ENCODE results near the gene SLC9A3.

Gene SLC9A3

GRCh38 chr5:505951-506525 is 18.2 kb downstream of the SLC9A3 start:
- DNase-seq (ENCODE audit: low read depth), result no peak

GRCh38 chr5:504326-505154 is 19.7 kb downstream of the SLC9A3 start:
- no peak for DNase-seq (ENCODE audit: low read depth)

- DNase-seq (ENCODE audit: low read depth), result no peak
Observed at GRCh38 chr5:502325-503079, 21.7 kb downstream of the SLC9A3 start.

GRCh38 chr5:501831-502184 is 22.4 kb downstream of the SLC9A3 start:
- no peak for DNase-seq (ENCODE audit: low read depth)

- DNase-seq (ENCODE audit: low read depth), result no peak
Observed at GRCh38 chr5:501105-501830, 23.0 kb downstream of the SLC9A3 start.

- DNase-seq (ENCODE audit: low read depth), result no peak
Observed at GRCh38 chr5:500491-500890, 23.8 kb downstream of the SLC9A3 start.

GRCh38 chr5:499233-500209 is 24.7 kb downstream of the SLC9A3 start:
- no peak for DNase-seq (ENCODE audit: low read depth)

- DNase-seq (ENCODE audit: low read depth), result no peak
Observed at GRCh38 chr5:497871-498509, 26.3 kb downstream of the SLC9A3 start.

- DNase-seq (ENCODE audit: low read depth), result no peak
Observed at GRCh38 chr5:497090-497700, 27.1 kb downstream of the SLC9A3 start.

GRCh38 chr5:496028-496427 is 28.2 kb downstream of the SLC9A3 start:
- DNase-seq (ENCODE audit: low read depth), result no peak

- DNase-seq (ENCODE audit: low read depth), result no peak
Observed at GRCh38 chr5:494667-495255, 29.5 kb downstream of the SLC9A3 start.

- DNase-seq (ENCODE audit: low read depth), result no peak
Observed at GRCh38 chr5:493758-494157, 30.5 kb downstream of the SLC9A3 start.

GRCh38 chr5:493119-493701 is 31.0 kb downstream of the SLC9A3 start:
- DNase-seq (ENCODE audit: low read depth), result no peak

GRCh38 chr5:492314-492893 is 31.8 kb downstream of the SLC9A3 start:
- no peak for DNase-seq (ENCODE audit: low read depth)

- DNase-seq (ENCODE audit: low read depth), result no peak
Observed at GRCh38 chr5:491856-492155, 32.4 kb downstream of the SLC9A3 start.

GRCh38 chr5:491119-491855 is 33.0 kb downstream of the SLC9A3 start:
- DNase-seq (ENCODE audit: low read depth), result no peak

GRCh38 chr5:490116-491106 is 33.8 kb downstream of the SLC9A3 start:
- DNase-seq (ENCODE audit: low read depth), result no peak
